GM12878 (cell line): ENCODE results near the gene C1orf21. TPM values are rescaled to one million over a fixed set of nuclear protein-coding genes. Genes with fewer than 3 reads are reported as not detected.

Experiments used
- CUX1 ChIP-seq: IDR thresholded peaks from 2 replicates; pipeline ENCODE4 v1.6.1; 2012; ENCODE audit warnings: improper control_type of control experiment, low read depth, low read length; ENCODE audit not compliant: insufficient replicate concordance
- JUNB ChIP-seq: IDR thresholded peaks from 2 replicates; pipeline ENCODE4 v1.6.1; 2016; ENCODE audit warnings: antibody characterized with exemption, mild to moderate bottlenecking
- MYB ChIP-seq: fragments of 150-350 bp; IDR thresholded peaks from 2 replicates; pipeline ENCODE4 v1.6.1; 2014; ENCODE audit warnings: mild to moderate bottlenecking, low read depth, low read length, borderline replicate concordance
- RAD21 ChIP-seq: IDR thresholded peaks from 2 replicates; pipeline ENCODE4 v1.6.1; 2011; ENCODE audit warnings: mild to moderate bottlenecking, low read depth, low read length, moderate library complexity; ENCODE audit not compliant: insufficient read depth
- REST ChIP-seq: IDR thresholded peaks from 2 replicates; pipeline ENCODE4 v1.6.1; 2012; ENCODE audit warnings: mild to moderate bottlenecking, low read depth, low read length
- SREBF1 ChIP-seq: IDR thresholded peaks from 2 replicates; pipeline ENCODE4 v1.6.1; 2012; ENCODE audit warnings: mild to moderate bottlenecking, low read length
- SUZ12 ChIP-seq: fragments of 200-600 bp; sonication (generic); IDR thresholded peaks from one replicate; pipeline ENCODE4 v1.6.1; 2018; ENCODE audit warnings: antibody characterized with exemption, mild to moderate bottlenecking; ENCODE audit not compliant: unreplicated experiment
- TBL1XR1 ChIP-seq: IDR thresholded peaks from 2 replicates; pipeline ENCODE4 v1.6.1; 2012; ENCODE audit warnings: low read depth, low read length, improper control_type of control experiment
- polyA plus RNA-seq, 11 experiments: library from polyadenylated mRNA; depleted of rRNA in 4 of 11; unstranded in 6 of 11; stranded (reverse) in 5 of 11; fragments of >200 nt; fragmentation: Nextera tagmentation in 4 of 11; fragmentation: Illumina TruSeq in 1 of 11; extraction: Ambion mirVana in 4 of 11; extraction: Trizol in 1 of 11; gene quantifications; 1 replicate in 1 of 11; 2 replicates in 10 of 11; pipeline versions ENCODE4 v1.2.1 to v1.2.3, GENCODE V29; 2011 to 2016; ENCODE audit warnings: inconsistent platforms in 2 of 11, missing spikeins in 2 of 11, low read depth in 1 of 11
- total RNA-seq, 4 experiments: library from RNA; depleted of rRNA in 3 of 4; stranded (reverse); fragments of >200 nt in 3 of 4; fragmentation: Illumina TruSeq in 1 of 4; extraction: Trizol in 1 of 4; gene quantifications; 2 replicates each; pipeline versions ENCODE4 v1.2.1 to v1.2.3, GENCODE V29; 2013 to 2021

Gene C1orf21
- total and polyA plus RNA-seq, 10 of the 15 experiments (the other 5 are each of a cell fraction or from before 2014, with no cell fraction given) = 0.03 to 1.6 (median 0.17) TPM; not detected in 3

GRCh38 chr1:184424945-184425344, 38.1 kb downstream of the C1orf21 start (continued):
- no peak for TF ChIP-seq REST
- TF ChIP-seq CUX1 = no peak
- TF ChIP-seq MYB = no peak
- TF ChIP-seq RAD21 = no peak
- no peak for TF ChIP-seq SUZ12
- TF ChIP-seq SREBF1 = no peak
- TF ChIP-seq TBL1XR1 = no peak
- no peak for TF ChIP-seq JUNB
